HG02763 (cell line): ENCODE results near the gene SERTAD1.
"Not testable (repeated sequence)": the region's sequence is repeated elsewhere in the genome, so short reads cannot be mapped to it uniquely, and the experiment has no call there.

Source experiments
- ATAC-seq: cut with Tn5 transposase; IDR thresholded peaks from one replicate; pipeline ENCODE4 v1.9.1; 2021; ENCODE audit warnings: mild to moderate bottlenecking, moderate library complexity; ENCODE audit not compliant: unreplicated experiment

SERTAD1 gene

GRCh38 chr19:40423938-40424337 lies 1.9 kb downstream of the SERTAD1 start:
- ATAC-seq: no peak

GRCh38 chr19:40422748-40423566 lies 2.8 kb downstream of the SERTAD1 start:
- ATAC-seq: no peak

GRCh38 chr19:40421993-40422747 lies 3.6 kb downstream of the SERTAD1 start:
- no peak for ATAC-seq

- peak; percentile 34 for ATAC-seq
Measured at GRCh38 chr19:40420766-40421765, 4.7 kb downstream of the SERTAD1 start.

- no peak for ATAC-seq
Measured at GRCh38 chr19:40420451-40420765, 5.4 kb downstream of the SERTAD1 start.

GRCh38 chr19:40419780-40420179 lies 6.0 kb downstream of the SERTAD1 start:
- no peak for ATAC-seq

- ATAC-seq: no peak
Measured at GRCh38 chr19:40419066-40419612, 6.7 kb downstream of the SERTAD1 start.

DNA sequence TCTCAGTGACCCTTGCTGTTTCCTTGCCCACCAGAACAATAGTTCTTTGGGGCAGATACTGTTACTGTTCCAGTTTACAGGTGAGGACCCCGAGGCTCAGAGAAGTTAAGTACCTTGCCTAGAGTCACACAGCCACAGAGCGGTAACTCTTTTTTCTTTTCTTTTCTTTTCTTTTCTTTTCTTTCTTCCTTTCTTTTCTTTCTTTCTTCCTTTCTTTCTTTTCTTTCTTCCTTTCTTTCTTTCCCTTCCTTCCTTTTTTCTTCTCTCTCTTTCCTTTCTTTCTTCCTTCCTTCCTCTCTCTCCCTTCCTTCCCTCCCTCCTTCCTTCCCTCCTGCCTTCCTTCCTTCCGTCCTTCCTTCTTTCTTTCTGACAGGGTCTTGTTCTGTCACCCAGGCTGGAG lies 7.8 kb downstream of the SERTAD1 start:
- no peak for ATAC-seq

GRCh38 chr19:40417643-40417981 lies 8.2 kb downstream of the SERTAD1 start:
- ATAC-seq: no peak

GRCh38 chr19:40416918-40417642 lies 8.7 kb downstream of the SERTAD1 start:
- no peak for ATAC-seq

DNA sequence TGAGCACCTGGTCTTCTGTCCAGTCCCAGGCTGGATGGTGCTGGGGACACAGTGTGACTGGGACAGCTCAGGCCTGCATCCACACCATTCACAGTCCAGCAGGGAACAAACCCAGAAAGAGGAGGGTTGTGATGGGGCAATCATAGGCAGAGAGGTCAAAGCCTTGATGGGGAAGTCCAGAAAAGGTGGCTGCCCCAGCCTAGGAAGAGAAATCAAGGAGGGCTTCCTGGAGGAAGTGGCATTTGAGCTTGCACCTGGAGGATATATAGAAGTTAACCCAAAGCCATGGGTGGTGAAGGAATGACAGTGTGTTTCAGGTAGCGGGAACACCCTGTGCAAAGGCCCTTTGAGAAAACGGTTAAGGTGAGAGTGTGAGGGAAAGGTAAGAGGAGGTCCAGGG lies 10.0 kb downstream of the SERTAD1 start:
- ATAC-seq: no peak

GRCh38 chr19:40414542-40415535 lies 11.0 kb downstream of the SERTAD1 start:
- ATAC-seq: no peak

DNA sequence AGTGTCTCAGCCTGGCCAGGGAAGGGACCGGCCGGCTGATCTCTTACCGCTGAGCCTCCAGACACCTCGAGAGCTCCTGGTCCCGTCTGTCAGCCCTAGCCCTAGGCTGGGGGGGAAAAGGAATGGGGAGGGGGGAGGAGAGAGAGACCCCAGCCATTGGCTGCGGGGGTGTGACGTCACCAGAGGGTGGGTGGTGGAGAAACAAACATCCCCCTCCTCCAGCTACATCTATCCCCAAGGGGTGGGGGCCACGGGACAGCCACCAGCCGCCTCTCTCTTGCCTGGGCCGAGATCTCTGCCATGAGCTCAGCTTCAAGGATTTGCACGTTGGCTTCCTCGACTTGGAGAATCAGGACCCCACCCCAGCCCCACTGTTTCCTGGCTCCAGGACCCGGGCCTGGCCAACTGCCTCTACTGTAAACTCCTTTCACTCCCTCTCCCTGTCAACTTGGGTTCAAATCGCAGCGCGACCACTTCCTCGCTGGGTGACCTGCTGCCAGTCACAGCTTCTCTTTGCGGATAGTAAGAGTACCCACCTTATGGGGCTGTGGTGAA lies 12.4 kb downstream of the SERTAD1 start, which contains the start of gene PRX:
PRX (minus strand) TSS at position 88 of the 555 bp plus-strand sequence. CDS start 5,446 bp downstream, outside the sequence.
- no peak for ATAC-seq

- no peak for ATAC-seq
Measured at GRCh38 chr19:40412866-40413265, 12.9 kb downstream of the SERTAD1 start.

DNA sequence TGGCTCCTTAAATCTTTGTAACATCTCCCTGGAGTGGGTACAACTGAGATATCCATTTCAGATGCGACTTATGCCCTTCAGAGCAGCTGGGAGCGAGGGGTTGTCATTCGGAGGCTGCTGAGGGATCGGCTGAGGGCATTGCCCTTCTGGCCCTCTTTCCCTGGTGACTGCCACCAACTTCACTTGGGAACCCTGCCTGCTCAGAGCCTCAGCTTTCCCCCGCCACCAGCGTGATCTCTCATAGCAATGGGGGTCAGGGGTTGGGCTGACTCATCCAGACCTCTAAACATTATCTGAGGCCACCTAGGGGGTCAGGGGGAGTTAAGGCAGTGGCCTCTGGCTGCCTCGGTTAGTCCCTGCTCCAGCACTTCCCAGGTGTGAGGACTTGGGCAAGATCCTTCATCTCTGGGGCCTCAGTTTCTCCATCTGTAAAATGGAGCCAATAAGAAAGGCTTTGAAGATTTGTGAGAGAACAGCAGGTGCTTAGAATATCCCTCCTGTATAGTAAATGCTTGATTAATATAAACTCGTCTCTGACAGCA lies 13.8 kb downstream of the SERTAD1 start:
- no peak for ATAC-seq

GRCh38 chr19:40411125-40411842 lies 14.5 kb downstream of the SERTAD1 start:
- ATAC-seq: no peak

DNA sequence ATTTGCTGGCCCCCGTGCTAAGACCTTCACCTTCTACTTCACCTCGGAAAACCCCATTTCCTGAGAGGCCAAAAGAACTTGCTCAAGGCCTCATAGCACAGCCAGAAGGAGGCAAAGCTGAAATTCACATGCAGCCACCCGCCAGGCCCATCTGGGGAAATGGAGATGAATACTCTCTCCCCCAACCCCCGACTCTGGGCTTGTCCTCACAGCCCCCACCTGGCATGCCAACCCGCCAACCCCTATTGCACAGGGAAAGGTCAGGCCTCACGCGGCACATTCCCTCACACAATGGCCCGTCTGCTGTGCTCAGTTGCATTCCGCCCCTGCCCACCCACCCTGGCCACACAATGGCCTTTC lies 15.8 kb downstream of the SERTAD1 start:
- no peak for ATAC-seq

- not testable (repeated sequence) for ATAC-seq
Measured at GRCh38 chr19:40408598-40408925, 17.2 kb downstream of the SERTAD1 start.
